ENCODE results near the gene MRPL23. TPM values are rescaled to one million over a fixed set of nuclear protein-coding genes. Genes with fewer than 3 reads are reported as not detected.

MRPL23 gene
- total RNA-seq, 2 donors from 2014 or later, result 69.9 to 109 TPM

GRCh38 chr11:1947592-1948237, 583 bp downstream of the MRPL23 start:
- TF ChIP-seq CTCF (conservative IDR thresholded peaks at IDR 0.05), result no peak
- H3K4me1 Mint-ChIP-seq, result no peaks in the 10 kb centered on the region
- DNase-seq, result no peak
- H3K36me3 Mint-ChIP-seq (ENCODE audit: low read depth), result no peaks in the 10 kb centered on the region
- no peak overlapping the region for H3K4me3 ChIP-seq (ENCODE audit: low read length)
- no peak overlapping the region for H3K4me3 Mint-ChIP-seq
- H3K27ac Mint-ChIP-seq, result no peak overlapping the region
- no peaks in the 10 kb centered on the region for H3K9me3 ChIP-seq (ENCODE audit: control insufficient read depth, low read length)
- H3K9me3 Mint-ChIP-seq, result no peaks in the 10 kb centered on the region
- H3K27ac ChIP-seq (ENCODE audit: low read depth, low read length), result no peak overlapping the region
- no peaks in the 10 kb centered on the region for H3K4me1 ChIP-seq (ENCODE audit: control insufficient read depth, insufficient read depth, low read length)
- no CpG with 5 or more reads among the region's 36 CpGs for WGBS, 2 experiments (ENCODE audit: insufficient coverage in 1 of 2, insufficient read length in 1 of 2)
- H3K9ac ChIP-seq (ENCODE audit: extremely low read depth, low read length, poor library complexity, severe bottlenecking), result no peak overlapping the region
- no peaks in the 10 kb centered on the region for H3K27me3 Mint-ChIP-seq (ENCODE audit: insufficient read depth)
- no peaks in the 10 kb centered on the region for H3K27me3 ChIP-seq (ENCODE audit: control insufficient read depth, insufficient read depth, low read length, poor library complexity, severe bottlenecking)
- no peaks in the 10 kb centered on the region for H3K36me3 ChIP-seq (ENCODE audit: control insufficient read depth, insufficient read depth, low read length)

- no peaks in the 10 kb centered on the region for H3K36me3 Mint-ChIP-seq (ENCODE audit: low read depth)
- H3K9me3 Mint-ChIP-seq, result no peaks in the 10 kb centered on the region
- Histone ChIP-seq H3K27ac (ENCODE audit: low read depth, low read length) (no peak overlapping the region), H3K9me3 (ENCODE audit: control insufficient read depth, low read length) (no peaks in the 10 kb centered on the region), H3K27me3 (ENCODE audit: control insufficient read depth, insufficient read depth, low read length, poor library complexity, severe bottlenecking) (no peaks in the 10 kb centered on the region), H3K4me3 (ENCODE audit: low read length) (no peak overlapping the region), H3K4me1 (ENCODE audit: control insufficient read depth, insufficient read depth, low read length) (no peaks in the 10 kb centered on the region), H3K9ac (ENCODE audit: extremely low read depth, low read length, poor library complexity, severe bottlenecking) (no peak overlapping the region), H3K36me3 (ENCODE audit: control insufficient read depth, insufficient read depth, low read length) (no peaks in the 10 kb centered on the region)
- DNase-seq, result no peak
- no CpG with 5 or more reads among the region's 11 CpGs for WGBS, 2 experiments (ENCODE audit: insufficient coverage in 1 of 2, insufficient read length in 1 of 2)
- H3K4me1 Mint-ChIP-seq, result no peaks in the 10 kb centered on the region
- H3K27me3 Mint-ChIP-seq (ENCODE audit: insufficient read depth), result no peaks in the 10 kb centered on the region
- H3K4me3 Mint-ChIP-seq, result no peak overlapping the region
- no peak for TF ChIP-seq CTCF (conservative IDR thresholded peaks at IDR 0.05)
- H3K27ac Mint-ChIP-seq, result no peak overlapping the region
These were observed 1.3 kb downstream of the MRPL23 start for GRCh38 chr11:1948389-1948788.

- TF ChIP-seq CTCF (conservative IDR thresholded peaks at IDR 0.05), result no peak
- WGBS, 2 experiments (ENCODE audit: insufficient coverage in 1 of 2, insufficient read length in 1 of 2), result no CpG with 5 or more reads among the region's 6 CpGs
- Mint-ChIP-seq H3K4me3 (no peak overlapping the region), H3K27ac (no peak overlapping the region), H3K9me3 (no peaks in the 10 kb centered on the region), H3K27me3 (ENCODE audit: insufficient read depth) (no peaks in the 10 kb centered on the region), H3K36me3 (ENCODE audit: low read depth) (no peaks in the 10 kb centered on the region), H3K4me1 (no peaks in the 10 kb centered on the region)
- H3K9ac ChIP-seq (ENCODE audit: extremely low read depth, low read length, poor library complexity, severe bottlenecking), result no peak overlapping the region
- H3K9me3 ChIP-seq (ENCODE audit: control insufficient read depth, low read length), result no peaks in the 10 kb centered on the region
- no peaks in the 10 kb centered on the region for H3K36me3 ChIP-seq (ENCODE audit: control insufficient read depth, insufficient read depth, low read length)
- no peak overlapping the region for H3K4me3 ChIP-seq (ENCODE audit: low read length)
- H3K27ac ChIP-seq (ENCODE audit: low read depth, low read length), result no peak overlapping the region
- no peaks in the 10 kb centered on the region for H3K27me3 ChIP-seq (ENCODE audit: control insufficient read depth, insufficient read depth, low read length, poor library complexity, severe bottlenecking)
- no peak for DNase-seq
- H3K4me1 ChIP-seq (ENCODE audit: control insufficient read depth, insufficient read depth, low read length), result no peaks in the 10 kb centered on the region
These were observed 2.2 kb downstream of the MRPL23 start for GRCh38 chr11:1949302-1949701.
